Measurements from ENCODE around the gene KCNIP4. TPM values are rescaled to one million over a fixed set of nuclear protein-coding genes. Genes with fewer than 3 reads are reported as not detected.

KCNIP4 gene
- total RNA-seq, 2 experiments from 2014 or later, result not detected

GRCh38 chr4:21320034-21320433 lies 628.5 kb downstream of the KCNIP4 start:
- H3K4me3 Mint-ChIP-seq, result no peak overlapping the region
- no peaks in the 10 kb centered on the region for H3K4me1 Mint-ChIP-seq (ENCODE audit: low read depth)
- CTCF ChIA-PET, result no interaction called here
- intact Hi-C loops (cut with micrococcal nuclease), result no loop called here
- peaks cover 20% of the 10 kb centered on the region for H3K9me3 Mint-ChIP-seq
- H3K36me3 Mint-ChIP-seq (ENCODE audit: low read depth), result no peaks in the 10 kb centered on the region
- no peak for DNase-seq
- no peak overlapping the region for H3K27ac Mint-ChIP-seq
- H3K27me3 Mint-ChIP-seq (ENCODE audit: low read depth), result no peaks in the 10 kb centered on the region

GRCh38 chr4:21307709-21308108 lies 640.9 kb downstream of the KCNIP4 start:
- no peak for DNase-seq
- H3K9me3 Mint-ChIP-seq, result no peaks in the 10 kb centered on the region
- H3K27me3 Mint-ChIP-seq (ENCODE audit: low read depth), result peaks cover 32% of the 10 kb centered on the region
- H3K4me3 Mint-ChIP-seq, result no peak overlapping the region
- CTCF ChIA-PET, result no interaction called here
- H3K4me1 Mint-ChIP-seq (ENCODE audit: low read depth), result peaks cover 3% of the 10 kb centered on the region
- no peak overlapping the region for H3K27ac Mint-ChIP-seq
- intact Hi-C loops (cut with micrococcal nuclease), result no loop called here
- no peaks in the 10 kb centered on the region for H3K36me3 Mint-ChIP-seq (ENCODE audit: low read depth)

GRCh38 chr4:21304540-21304887 lies 644.1 kb downstream of the KCNIP4 start:
- CTCF ChIA-PET, result no interaction called here
- Mint-ChIP-seq H3K36me3 (ENCODE audit: low read depth) (no peaks in the 10 kb centered on the region), H3K4me3 (no peak overlapping the region), H3K27me3 (ENCODE audit: low read depth) (peaks cover 34% of the 10 kb centered on the region), H3K27ac (no peak overlapping the region), H3K9me3 (no peaks in the 10 kb centered on the region), H3K4me1 (ENCODE audit: low read depth) (peaks cover 3% of the 10 kb centered on the region)
- no peak for DNase-seq
- intact Hi-C loops (cut with micrococcal nuclease), result no loop called here

- Mint-ChIP-seq H3K9me3 (peaks cover 4% of the 10 kb centered on the region), H3K4me3 (no peak overlapping the region), H3K4me1 (ENCODE audit: low read depth) (no peaks in the 10 kb centered on the region), H3K27me3 (ENCODE audit: low read depth) (no peaks in the 10 kb centered on the region), H3K27ac (no peak overlapping the region), H3K36me3 (ENCODE audit: low read depth) (no peaks in the 10 kb centered on the region)
- intact Hi-C loops (cut with micrococcal nuclease), result no loop called here
- no peak for DNase-seq
- CTCF ChIA-PET, result no interaction called here
Measured at GRCh38 chr4:21290562-21290961, 658.0 kb downstream of the KCNIP4 start.

GRCh38 chr4:21276046-21276445 lies 672.5 kb downstream of the KCNIP4 start:
- H3K36me3 Mint-ChIP-seq (ENCODE audit: low read depth), result no peaks in the 10 kb centered on the region
- no peaks in the 10 kb centered on the region for H3K4me1 Mint-ChIP-seq (ENCODE audit: low read depth)
- H3K9me3 Mint-ChIP-seq, result no peaks in the 10 kb centered on the region
- no peak overlapping the region for H3K27ac Mint-ChIP-seq
- no peaks in the 10 kb centered on the region for H3K27me3 Mint-ChIP-seq (ENCODE audit: low read depth)
- intact Hi-C loops (cut with micrococcal nuclease), result no loop called here
- no peak overlapping the region for H3K4me3 Mint-ChIP-seq
- CTCF ChIA-PET, result no interaction called here
- DNase-seq, result no peak

GRCh38 chr4:21271439-21272052 lies 677.0 kb downstream of the KCNIP4 start:
- no peaks in the 10 kb centered on the region for H3K27me3 Mint-ChIP-seq (ENCODE audit: low read depth)
- intact Hi-C loops (cut with micrococcal nuclease), result no loop called here
- H3K36me3 Mint-ChIP-seq (ENCODE audit: low read depth), result no peaks in the 10 kb centered on the region
- no peak for DNase-seq
- no peak overlapping the region for H3K4me3 Mint-ChIP-seq
- no peaks in the 10 kb centered on the region for H3K9me3 Mint-ChIP-seq
- no peak overlapping the region for H3K27ac Mint-ChIP-seq
- CTCF ChIA-PET, result no interaction called here
- no peaks in the 10 kb centered on the region for H3K4me1 Mint-ChIP-seq (ENCODE audit: low read depth)

- Mint-ChIP-seq H3K4me3 (no peak overlapping the region), H3K36me3 (ENCODE audit: low read depth) (no peaks in the 10 kb centered on the region), H3K4me1 (ENCODE audit: low read depth) (no peaks in the 10 kb centered on the region), H3K27ac (no peak overlapping the region), H3K27me3 (ENCODE audit: low read depth) (no peaks in the 10 kb centered on the region), H3K9me3 (no peaks in the 10 kb centered on the region)
- no peak for DNase-seq
- intact Hi-C loops (cut with micrococcal nuclease), result no loop called here
- CTCF ChIA-PET, result interaction anchor here (0.7 kb wide), 1 partner anchor 751 kb away, joined by 4 read pairs; no protein-coding TSS in a partner anchor
Measured at GRCh38 chr4:21248331-21248730, 700.2 kb downstream of the KCNIP4 start.

- Mint-ChIP-seq H3K27me3 (ENCODE audit: low read depth) (no peaks in the 10 kb centered on the region), H3K36me3 (ENCODE audit: low read depth) (no peaks in the 10 kb centered on the region), H3K4me1 (ENCODE audit: low read depth) (no peaks in the 10 kb centered on the region), H3K9me3 (peaks cover 3% of the 10 kb centered on the region), H3K4me3 (no peak overlapping the region), H3K27ac (no peak overlapping the region)
- CTCF ChIA-PET, result no interaction called here
- DNase-seq, result no peak
- intact Hi-C loops (cut with micrococcal nuclease), result no loop called here
Measured at GRCh38 chr4:21242163-21242562, 706.4 kb downstream of the KCNIP4 start.

GRCh38 chr4:21226637-21227538 lies 721.7 kb downstream of the KCNIP4 start:
- H3K9me3 Mint-ChIP-seq, result peaks cover 4% of the 10 kb centered on the region
- no peaks in the 10 kb centered on the region for H3K36me3 Mint-ChIP-seq (ENCODE audit: low read depth)
- no peaks in the 10 kb centered on the region for H3K4me1 Mint-ChIP-seq (ENCODE audit: low read depth)
- intact Hi-C loops (cut with micrococcal nuclease), result no loop called here
- no peak overlapping the region for H3K27ac Mint-ChIP-seq
- H3K27me3 Mint-ChIP-seq (ENCODE audit: low read depth), result no peaks in the 10 kb centered on the region
- no peak for DNase-seq
- H3K4me3 Mint-ChIP-seq, result no peak overlapping the region
- CTCF ChIA-PET, result no interaction called here

- Mint-ChIP-seq H3K4me3 (no peak overlapping the region), H3K9me3 (no peaks in the 10 kb centered on the region), H3K27me3 (ENCODE audit: low read depth) (no peaks in the 10 kb centered on the region), H3K36me3 (ENCODE audit: low read depth) (no peaks in the 10 kb centered on the region), H3K4me1 (ENCODE audit: low read depth) (no peaks in the 10 kb centered on the region), H3K27ac (no peak overlapping the region)
- no peak for DNase-seq
- CTCF ChIA-PET, result no interaction called here
- intact Hi-C loops (cut with micrococcal nuclease), result no loop called here
Measured at GRCh38 chr4:21211846-21212245, 736.7 kb downstream of the KCNIP4 start.

- intact Hi-C loops (cut with micrococcal nuclease), result no loop called here
- Mint-ChIP-seq H3K4me3 (no peak overlapping the region), H3K27ac (no peak overlapping the region), H3K9me3 (no peaks in the 10 kb centered on the region), H3K4me1 (ENCODE audit: low read depth) (no peaks in the 10 kb centered on the region), H3K27me3 (ENCODE audit: low read depth) (no peaks in the 10 kb centered on the region), H3K36me3 (ENCODE audit: low read depth) (no peaks in the 10 kb centered on the region)
- CTCF ChIA-PET, result no interaction called here
- DNase-seq, result no peak
Measured at GRCh38 chr4:21209860-21210259, 738.7 kb downstream of the KCNIP4 start.

- no peaks in the 10 kb centered on the region for H3K4me1 Mint-ChIP-seq (ENCODE audit: low read depth)
Measured at GRCh38 chr4:21205821-21206531, 742.6 kb downstream of the KCNIP4 start.

GRCh38 chr4:21203416-21203815 lies 745.2 kb downstream of the KCNIP4 start:
- intact Hi-C loops (cut with micrococcal nuclease), result no loop called here
- DNase-seq, result no peak
- CTCF ChIA-PET, result no interaction called here
- Mint-ChIP-seq H3K27ac (no peak overlapping the region), H3K4me3 (no peak overlapping the region), H3K27me3 (ENCODE audit: low read depth) (no peaks in the 10 kb centered on the region), H3K9me3 (no peaks in the 10 kb centered on the region), H3K4me1 (ENCODE audit: low read depth) (no peaks in the 10 kb centered on the region), H3K36me3 (ENCODE audit: low read depth) (no peaks in the 10 kb centered on the region)

More at GRCh38 chr4:21205821-21206531, 742.6 kb downstream of the KCNIP4 start:
- CTCF ChIA-PET, result no interaction called here
- Mint-ChIP-seq H3K36me3 (ENCODE audit: low read depth) (no peaks in the 10 kb centered on the region), H3K27me3 (ENCODE audit: low read depth) (no peaks in the 10 kb centered on the region), H3K9me3 (no peaks in the 10 kb centered on the region), H3K4me3 (no peak overlapping the region), H3K27ac (no peak overlapping the region)
- intact Hi-C loops (cut with micrococcal nuclease), result no loop called here
- DNase-seq, result no peak

Measured in activated naive CD4-positive, alpha-beta T cell treated with anti-CD3 and anti-CD28 coated beads for 36 hours (primary cell).